GM19240 (cell line): ENCODE measurements around the gene PDIA6.

Experiments used
- DNase-seq: peaks from one replicate; pipeline ENCODE4 v3.0.0; 2011; ENCODE audit warnings: low spot score; ENCODE audit not compliant: insufficient read length

Gene PDIA6

GRCh38 chr2:10812362-10813162 lies at the start of gene PDIA6:
Gene PDIA6, minus strand, starts transcription at chr2:10812785. Its CDS starts 89 bp downstream, at chr2:10812696.
- peak; percentile 80 for DNase-seq

GRCh38 chr2:10862330-10862729 lies 49.7 kb upstream of the PDIA6 start:
- no peak for DNase-seq

- DNase-seq: no peak
These were observed 49.2 kb upstream of the PDIA6 start for GRCh38 chr2:10861765-10862164.

GRCh38 chr2:10860814-10861325 lies 48.3 kb upstream of the PDIA6 start:
- DNase-seq: no peak

GRCh38 chr2:10860081-10860813 lies 47.7 kb upstream of the PDIA6 start:
- DNase-seq: no peak

- DNase-seq: no peak
These were observed 46.7 kb upstream of the PDIA6 start for GRCh38 chr2:10859278-10859677.

- DNase-seq: no peak
These were observed 36.0 kb upstream of the PDIA6 start for GRCh38 chr2:10848541-10848940.

- no peak for DNase-seq
These were observed 34.4 kb upstream of the PDIA6 start for GRCh38 chr2:10847008-10847407.

GRCh38 chr2:10846110-10846861 lies 33.7 kb upstream of the PDIA6 start:
- DNase-seq: no peak

GRCh38 chr2:10845640-10846039 lies 33.1 kb upstream of the PDIA6 start:
- no peak for DNase-seq

- DNase-seq: no peak
These were observed 31.5 kb upstream of the PDIA6 start for GRCh38 chr2:10844097-10844496.

GRCh38 chr2:10842506-10842905 lies 29.9 kb upstream of the PDIA6 start:
- no peak for DNase-seq

- DNase-seq: no peak
These were observed 29.1 kb upstream of the PDIA6 start for GRCh38 chr2:10841547-10842219.

GRCh38 chr2:10839813-10840212 lies 27.2 kb upstream of the PDIA6 start:
- no peak for DNase-seq

- DNase-seq: no peak
These were observed 26.1 kb upstream of the PDIA6 start for GRCh38 chr2:10838734-10839133.

GRCh38 chr2:10837298-10838266 lies 25.0 kb upstream of the PDIA6 start:
- no peak for DNase-seq

- peak; percentile 52 for DNase-seq
These were observed 22.7 kb upstream of the PDIA6 start for GRCh38 chr2:10835052-10835970.

- DNase-seq: no peak
These were observed 21.6 kb upstream of the PDIA6 start for GRCh38 chr2:10834068-10834655.

GRCh38 chr2:10833021-10833420 lies 20.4 kb upstream of the PDIA6 start:
- no peak for DNase-seq
